HG02943 (cell line): ENCODE data around the gene SLC7A8.

Experiments
- ATAC-seq: cut with Tn5 transposase; IDR thresholded peaks from one replicate; pipeline ENCODE4 v1.9.1; 2021; ENCODE audit warnings: mild to moderate bottlenecking, low read depth, moderate library complexity; ENCODE audit not compliant: unreplicated experiment

SLC7A8 gene

GRCh38 chr14:23160924-23161522, 22.4 kb downstream of the SLC7A8 start:
- no peak for ATAC-seq

- ATAC-seq: no peak
These were observed 23.9 kb downstream of the SLC7A8 start for GRCh38 chr14:23159532-23159931.

- no peak for ATAC-seq
These were observed 24.7 kb downstream of the SLC7A8 start for GRCh38 chr14:23158779-23159178.

GRCh38 chr14:23154964-23155587, 28.4 kb downstream of the SLC7A8 start:
- no peak for ATAC-seq

DNA sequence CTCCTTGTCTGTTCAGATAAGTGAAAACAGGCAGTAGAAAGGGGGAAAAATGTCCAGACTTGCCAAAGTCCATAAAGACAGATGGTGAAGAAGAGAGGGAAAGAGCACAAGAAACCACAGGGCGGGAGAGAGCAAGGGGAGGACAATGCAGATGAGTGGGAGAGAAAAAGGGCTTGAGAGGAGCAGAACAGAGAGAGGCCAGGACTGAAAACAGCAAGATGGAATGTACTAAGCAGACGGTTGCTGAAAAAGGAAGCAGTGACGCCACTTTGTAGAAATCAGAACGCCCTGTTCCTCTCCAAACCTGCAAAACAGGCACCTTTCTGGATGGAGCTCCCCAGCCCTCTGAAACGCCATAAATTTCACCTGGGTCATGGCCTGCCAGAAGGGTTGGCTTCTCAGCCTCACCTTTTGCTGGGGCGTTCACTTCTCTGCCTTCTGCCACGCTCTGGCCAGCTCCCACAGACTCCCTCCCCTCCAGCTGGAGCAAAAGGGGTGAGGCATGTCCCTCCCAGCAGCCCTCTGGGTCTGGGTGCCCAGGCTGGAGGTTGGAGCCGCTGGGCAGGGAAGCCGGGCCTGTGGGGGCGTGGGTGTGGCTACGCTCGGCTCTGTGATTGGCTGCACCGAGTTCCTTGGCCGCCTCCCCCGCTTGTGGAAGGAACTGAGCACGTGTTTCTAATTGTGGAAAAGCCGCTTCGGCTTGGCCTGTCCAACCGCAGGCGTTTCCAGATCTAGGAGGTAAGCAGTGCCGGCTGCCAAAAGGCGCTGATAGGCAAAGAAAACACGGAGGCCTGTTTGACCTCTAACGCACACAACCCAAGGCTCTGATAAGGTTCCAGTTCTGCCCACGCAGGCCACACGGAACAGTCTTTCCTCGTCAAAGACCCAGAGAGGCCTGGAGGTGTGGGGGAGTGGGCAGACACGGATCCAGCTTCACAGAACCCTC, 29.3 kb downstream of the SLC7A8 start:
- ATAC-seq: no peak

DNA sequence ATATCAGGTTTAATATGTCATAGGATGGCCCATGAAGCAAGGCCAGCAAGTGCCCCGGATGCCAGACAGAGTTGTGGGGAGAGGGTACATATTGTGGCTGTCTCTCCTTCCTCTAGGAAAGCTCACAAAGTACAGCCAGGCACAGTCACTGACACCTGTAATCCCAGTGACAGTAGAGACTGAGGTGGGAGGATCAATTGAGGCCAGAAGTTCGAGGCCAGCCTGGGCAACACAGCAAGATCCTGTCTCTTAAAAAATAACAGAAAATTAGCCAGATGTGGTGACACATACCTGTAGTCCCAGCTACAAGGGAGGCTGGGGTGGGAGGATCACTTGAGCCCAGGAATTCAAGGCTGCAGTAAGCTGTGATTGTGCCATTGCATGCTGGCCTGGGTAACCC, 32.1 kb downstream of the SLC7A8 start:
- no peak for ATAC-seq

DNA sequence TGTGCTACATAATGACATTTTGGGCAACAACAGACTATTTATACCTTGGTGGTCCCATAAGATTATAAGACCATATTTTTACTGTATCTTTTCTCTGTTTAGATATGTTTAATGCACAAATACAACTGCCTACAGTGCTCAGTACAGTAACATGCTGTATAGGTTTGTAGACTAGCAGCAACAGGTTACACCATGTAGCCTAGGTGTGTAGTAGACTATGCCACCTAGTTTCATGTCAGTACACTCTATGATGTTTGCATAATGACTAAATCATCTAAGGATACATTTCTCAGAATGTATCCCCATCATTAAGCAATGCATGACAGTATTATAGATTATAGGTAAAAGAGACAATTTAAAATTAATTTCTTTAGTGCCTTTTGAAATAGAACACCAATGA, 33.7 kb downstream of the SLC7A8 start:
- ATAC-seq: no peak

GRCh38 chr14:23148591-23149249, 34.7 kb downstream of the SLC7A8 start:
- ATAC-seq: no peak

DNA sequence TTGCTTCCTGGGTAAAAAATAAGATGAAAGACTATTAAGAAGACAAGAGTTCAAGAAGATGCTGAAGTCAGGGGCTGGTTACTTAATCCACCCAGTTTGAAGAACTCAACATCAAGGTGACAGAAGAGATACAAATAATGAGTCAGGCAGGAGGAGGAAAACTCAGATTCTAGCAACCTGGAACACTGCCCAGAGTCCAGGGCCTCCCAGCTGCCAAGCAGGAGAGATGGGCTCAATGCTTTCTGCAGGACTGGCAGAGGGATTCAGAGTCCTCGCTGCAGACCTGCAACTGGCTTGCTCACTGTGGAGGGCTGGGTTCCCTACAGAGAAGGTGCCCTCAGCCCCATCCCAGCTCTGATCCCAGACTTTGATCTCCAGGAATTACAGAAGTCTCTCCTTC, 35.8 kb downstream of the SLC7A8 start:
- ATAC-seq: no peak

GRCh38 chr14:23146980-23147379, 36.5 kb downstream of the SLC7A8 start:
- ATAC-seq: no peak

GRCh38 chr14:23146351-23146910, 37.0 kb downstream of the SLC7A8 start:
- no peak for ATAC-seq

- ATAC-seq: no peak
These were observed 37.6 kb downstream of the SLC7A8 start for GRCh38 chr14:23145794-23146350.

- no peak for ATAC-seq
These were observed 39.5 kb downstream of the SLC7A8 start for GRCh38 chr14:23143911-23144310.

DNA sequence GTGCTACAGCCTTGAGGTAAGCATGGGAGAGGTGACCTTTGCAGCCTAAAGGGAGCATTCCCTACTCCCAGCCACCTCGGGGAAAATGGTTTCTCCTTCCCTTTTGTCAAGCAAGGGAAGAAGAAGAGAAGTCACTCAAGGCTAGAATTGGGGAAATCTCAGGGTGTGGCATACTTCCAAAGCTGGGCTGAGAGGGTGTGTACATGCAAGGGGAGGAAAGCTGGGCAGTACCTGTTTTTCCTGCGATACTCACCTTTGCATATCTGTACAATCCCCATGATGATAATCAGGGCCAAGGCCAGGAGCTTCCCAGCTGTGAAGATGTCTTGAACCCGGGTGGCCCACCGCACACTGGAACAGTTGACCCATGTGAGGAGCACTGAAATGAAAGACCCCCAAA, 40.6 kb downstream of the SLC7A8 start:
- no peak for ATAC-seq

GRCh38 chr14:23141706-23142444, 41.6 kb downstream of the SLC7A8 start:
- no peak for ATAC-seq

DNA sequence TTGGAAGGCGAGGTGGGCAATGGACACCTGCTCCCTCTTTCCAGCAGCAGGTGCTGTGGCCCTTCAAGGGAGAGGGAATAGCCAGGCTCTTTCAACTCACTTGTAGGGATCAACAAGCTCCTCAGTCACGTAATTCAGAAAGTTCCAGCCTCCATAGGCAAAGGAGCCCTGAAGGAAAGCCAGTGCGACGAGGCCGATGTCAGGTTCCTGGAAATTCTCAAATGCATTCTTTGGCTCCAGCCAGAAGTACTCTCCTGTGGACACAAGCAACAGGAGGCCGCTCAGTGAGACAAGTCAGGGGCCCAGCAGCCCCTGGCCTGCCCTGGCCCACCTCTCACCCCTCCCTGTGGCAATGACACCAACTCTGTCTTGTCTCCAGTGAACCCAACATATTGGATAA, 43.1 kb downstream of the SLC7A8 start:
- no peak for ATAC-seq

GRCh38 chr14:23139874-23140273, 43.6 kb downstream of the SLC7A8 start:
- ATAC-seq: no peak

- ATAC-seq: no peak
These were observed 45.5 kb downstream of the SLC7A8 start for GRCh38 chr14:23137813-23138535.

DNA sequence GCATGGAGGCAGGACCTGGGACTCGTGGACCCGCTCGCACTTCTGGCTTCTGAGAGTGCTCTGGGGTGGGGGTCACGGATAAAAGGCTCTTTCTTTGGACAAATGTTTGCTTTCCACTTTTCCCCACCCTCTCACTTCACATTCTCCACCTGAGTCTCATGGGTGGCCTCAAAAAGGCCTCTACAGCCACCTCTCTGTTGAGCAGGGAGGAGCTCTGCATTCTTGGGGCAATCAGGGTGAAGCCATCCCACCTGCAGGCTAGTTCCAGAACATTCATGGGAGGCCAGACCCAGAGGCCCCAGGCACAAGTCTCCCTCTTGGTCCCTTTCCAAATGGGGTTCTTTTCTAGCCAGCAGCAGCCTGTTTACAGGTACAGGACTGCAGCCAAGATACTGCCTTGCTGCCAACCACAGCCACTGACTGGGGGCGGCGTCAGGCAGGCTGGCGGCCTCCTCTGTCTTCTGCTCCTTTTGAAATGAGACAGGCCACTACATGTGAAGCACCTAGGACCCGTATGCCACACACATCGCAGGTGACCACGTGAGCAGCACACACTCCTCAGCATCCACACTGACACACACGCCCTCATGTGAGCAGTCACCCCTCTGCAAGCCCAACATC, 46.2 kb downstream of the SLC7A8 start:
- no peak for ATAC-seq
